CD8-positive, alpha-beta memory T cell (primary cell): ENCODE data around the gene CAPSL. TPM values are rescaled to one million over a fixed set of nuclear protein-coding genes. Genes with fewer than 3 reads are reported as not detected.
"Not testable (repeated sequence)": the region's sequence is repeated elsewhere in the genome, so short reads cannot be mapped to it uniquely, and the experiment has no call there.

Source experiments
- CTCF ChIA-PET: fragments of 350-600 bp; sonication (Branson Sonifier 250); formaldehyde crosslinking; loops from one replicate; lab custom pipeline; 2021; ENCODE audit warnings: antibody characterized with exemption; lab: Charles Lee
- POLR2A ChIA-PET: fragments of 350-600 bp; sonication (Branson Sonifier 250); formaldehyde crosslinking; loops from one replicate; lab custom pipeline; 2021; ENCODE audit warnings: antibody characterized with exemption; lab: Charles Lee
- DNase-seq, 5 donors: peaks; one replicate each; pipeline versions ENCODE4 v3.0.0 to v3.0.0-alpha.2; 2020 to 2022; ENCODE audit warnings: mixed read lengths in 1 of 5
- H3K27ac ChIP-seq: one replicate; pipeline ENCODE4 v1.7.0; 2013; ENCODE audit warnings: low read depth, mild to moderate bottlenecking, low read length, moderate library complexity
- H3K27me3 ChIP-seq: 2 replicates; pipeline ENCODE4 v1.7.0; 2013; ENCODE audit warnings: low read length, mild to moderate bottlenecking; ENCODE audit not compliant: insufficient read depth, poor library complexity, severe bottlenecking
- H3K36me3 ChIP-seq: 2 replicates; pipeline ENCODE4 v1.7.0; 2013; ENCODE audit warnings: mild to moderate bottlenecking, low read length, moderate library complexity; ENCODE audit not compliant: insufficient read depth
- H3K4me1 ChIP-seq: 2 replicates; pipeline ENCODE4 v1.7.0; 2013; ENCODE audit warnings: mild to moderate bottlenecking, low read length, moderate library complexity; ENCODE audit not compliant: insufficient read depth
- H3K4me3 ChIP-seq: 2 replicates; pipeline ENCODE4 v1.7.0; 2013; ENCODE audit warnings: mild to moderate bottlenecking, low read length
- H3K9me3 ChIP-seq: 2 replicates; pipeline ENCODE4 v1.7.0; 2013; ENCODE audit warnings: mild to moderate bottlenecking, low read length
- H3K27ac Mint-ChIP-seq, 8 donors: one replicate each; pipeline ENCODE4 v1.8.0; 2020 to 2021; ENCODE audit warnings: mixed read lengths in 8 of 8, mild to moderate bottlenecking in 6 of 8, inconsistent platforms in 3 of 8, moderate library complexity in 3 of 8
- H3K27me3 Mint-ChIP-seq, 2 donors: one replicate each; pipeline ENCODE4 v1.8.0; 2020 to 2021; ENCODE audit warnings: mixed read lengths in 2 of 2, mild to moderate bottlenecking in 1 of 2, moderate library complexity in 1 of 2
- H3K36me3 Mint-ChIP-seq, 3 donors: one replicate each; pipeline ENCODE4 v1.8.0; 2020 to 2021; ENCODE audit warnings: mixed read lengths in 3 of 3, inconsistent platforms in 1 of 3, mild to moderate bottlenecking in 1 of 3
- H3K4me1 Mint-ChIP-seq, 3 donors: one replicate each; pipeline ENCODE4 v1.8.0; 2020 to 2021; ENCODE audit warnings: mixed read lengths in 3 of 3, inconsistent platforms in 1 of 3, mild to moderate bottlenecking in 1 of 3
- H3K4me3 Mint-ChIP-seq, 7 donors: one replicate each; pipeline ENCODE4 v1.8.0; 2020 to 2021; ENCODE audit warnings: mixed read lengths in 7 of 7, mild to moderate bottlenecking in 6 of 7, moderate library complexity in 4 of 7, inconsistent platforms in 2 of 7
- H3K9me3 Mint-ChIP-seq, 5 donors: one replicate each; pipeline ENCODE4 v1.8.0; 2020 to 2022; ENCODE audit warnings: mixed read lengths in 5 of 5, mild to moderate bottlenecking in 3 of 5, moderate library complexity in 2 of 5, inconsistent platforms in 1 of 5
- polyA plus RNA-seq: library from polyadenylated mRNA; unstranded; fragments of 300-500 nt; fragmentation: Illumina TruSeq; gene quantifications from one replicate; pipeline ENCODE4 v1.2.3, GENCODE V29; 2021
- total RNA-seq, 2 experiments: library from RNA; stranded (reverse); gene quantifications; one replicate each; pipeline ENCODE4 v1.2.3, GENCODE V29; 2021

The CAPSL gene
- total and polyA plus RNA-seq, 3 experiments from 2014 or later, result 0.40 to 0.59 TPM; not detected in 1

DNA sequence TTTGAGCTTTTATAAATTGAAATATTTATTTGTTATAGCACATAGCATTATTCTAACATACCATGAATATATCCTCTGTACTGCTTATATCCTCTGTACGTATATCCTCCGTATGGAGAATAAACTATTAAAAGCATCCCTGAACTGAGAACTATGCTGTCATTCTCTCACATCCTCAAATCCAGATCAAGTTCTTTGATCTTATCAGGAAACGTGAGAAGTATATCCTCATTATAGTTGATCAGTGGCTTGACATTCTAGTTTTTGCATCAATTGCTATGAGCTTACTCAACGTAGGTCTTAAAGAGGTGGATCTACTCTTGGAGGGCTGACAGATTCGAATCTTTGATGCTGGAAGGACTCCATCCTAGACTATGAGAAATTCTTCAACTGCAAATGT is 44.3 kb downstream of the CAPSL start:
- H3K36me3 ChIP-seq, result no peaks in the 10 kb centered on the region

DNA sequence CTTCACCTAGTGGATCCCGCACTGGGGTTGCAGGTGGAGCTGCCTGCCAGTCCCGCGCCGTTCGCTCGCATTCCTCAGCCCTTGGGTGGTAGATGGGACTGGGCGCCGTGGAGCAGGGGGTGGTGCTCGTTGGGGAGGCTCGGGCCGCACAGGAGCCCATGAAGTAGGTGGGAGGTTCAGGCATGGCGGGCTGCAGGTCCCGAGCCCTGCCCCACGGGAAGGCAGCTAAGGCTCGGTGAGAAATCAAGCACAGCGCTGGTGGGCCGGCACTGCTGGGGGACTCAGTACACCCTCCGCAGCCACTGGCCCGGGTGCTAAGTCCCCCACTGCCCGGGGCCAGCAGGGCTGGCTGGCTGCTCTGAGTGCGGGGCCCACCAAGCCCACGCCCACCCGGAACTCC is 45.6 kb downstream of the CAPSL start:
- H3K4me1 Mint-ChIP-seq, H3K9me3 Mint-ChIP-seq, H3K4me1 ChIP-seq, H3K36me3 ChIP-seq, H3K27ac ChIP-seq, DNase-seq, H3K27ac Mint-ChIP-seq, H3K27me3 Mint-ChIP-seq, H3K27me3 ChIP-seq, H3K36me3 Mint-ChIP-seq, H3K4me3 Mint-ChIP-seq, H3K9me3 ChIP-seq, H3K4me3 ChIP-seq, CTCF ChIA-PET: not testable (repeated sequence)
- POLR2A ChIA-PET, result interaction anchor here (1.2 kb wide), 1 partner anchor 11 kb away, joined by 3 read pairs; no protein-coding TSS in a partner anchor

More for the DNA sequence above, 44.3 kb downstream of the CAPSL start:
- Histone ChIP-seq H3K4me1 (no peaks in the 10 kb centered on the region), H3K9me3 (no peaks in the 10 kb centered on the region), H3K27me3 (no peaks in the 10 kb centered on the region), H3K4me3 (no peak overlapping the region), H3K27ac (no peak overlapping the region)
- no peak for DNase-seq
- no peak overlapping the region for H3K4me3 Mint-ChIP-seq
- no peak overlapping the region for H3K27ac Mint-ChIP-seq
- H3K27me3 Mint-ChIP-seq, result no peaks in the 10 kb centered on the region
- ChIA-PET CTCF (interaction anchor here (0.7 to 1.3 kb wide), 2 partner anchors 9 to 30 kb away, joined by 3 read pairs; no protein-coding TSS in a partner anchor), POLR2A (interaction anchor here (1.2 kb wide), 2 partner anchors 12 to 27 kb away, joined by 3 to 4 read pairs; no protein-coding TSS in a partner anchor)
- peaks cover 5 to 11% (median 7%) of the 10 kb centered on the region in 3 donors for H3K4me1 Mint-ChIP-seq
- no peaks in the 10 kb centered on the region for H3K36me3 Mint-ChIP-seq
- no peaks in the 10 kb centered on the region for H3K9me3 Mint-ChIP-seq

DNA sequence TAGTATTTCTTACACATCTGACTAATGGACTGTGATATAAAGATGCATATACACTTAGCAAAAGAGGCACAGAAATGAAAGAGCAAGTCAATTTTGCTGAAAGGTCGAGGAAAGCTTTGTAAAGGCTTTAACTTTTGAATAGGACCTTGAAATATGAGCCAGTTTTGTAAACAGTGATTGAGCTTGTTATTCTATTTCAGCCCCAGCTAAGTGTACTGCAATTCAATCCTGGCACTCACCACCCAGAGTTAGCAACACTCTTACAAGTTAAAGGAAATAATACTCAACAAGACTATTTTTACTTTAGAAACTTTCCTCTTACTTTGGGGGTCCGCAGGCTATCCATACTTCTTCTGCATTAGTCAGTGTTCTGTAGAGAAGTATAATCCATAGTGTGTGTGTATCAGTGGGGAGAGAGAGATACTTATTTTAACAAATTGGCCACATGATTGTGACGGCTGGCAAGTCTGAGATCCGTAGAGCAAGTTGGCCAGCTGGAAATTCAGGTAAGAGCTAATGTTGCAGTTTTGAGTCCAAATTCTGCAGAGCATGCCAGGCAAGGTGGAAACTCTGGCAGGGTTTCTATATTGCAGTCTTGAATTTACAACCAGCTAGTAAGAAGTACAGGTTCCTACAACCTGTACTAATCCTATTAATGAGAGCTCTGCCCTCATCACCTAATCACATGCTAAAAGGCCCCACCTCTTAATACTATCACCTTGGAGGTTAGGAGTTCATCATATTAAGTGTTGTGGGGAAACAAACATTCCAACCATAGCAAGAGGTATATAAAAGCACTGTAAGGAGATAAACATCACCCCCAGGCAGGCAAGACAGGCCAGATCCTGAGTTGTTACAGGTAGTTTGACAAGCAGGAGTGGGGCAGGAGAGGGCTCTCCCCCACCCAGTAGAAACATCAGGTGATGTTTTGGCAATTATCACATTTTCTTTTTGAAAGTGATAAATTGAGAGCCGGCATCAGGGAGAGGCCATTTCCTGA is 48.1 kb downstream of the CAPSL start:
- ChIA-PET POLR2A (interaction anchor here (1.0 to 1.2 kb wide), 2 partner anchors 9 to 30 kb away, joined by 3 to 4 read pairs; no protein-coding TSS in a partner anchor), CTCF (interaction anchor here (2.2 kb wide), 1 partner anchor 112 kb away, joined by 6 read pairs; no protein-coding TSS in a partner anchor)
- H3K4me1 ChIP-seq, result no peaks in the 10 kb centered on the region

DNA sequence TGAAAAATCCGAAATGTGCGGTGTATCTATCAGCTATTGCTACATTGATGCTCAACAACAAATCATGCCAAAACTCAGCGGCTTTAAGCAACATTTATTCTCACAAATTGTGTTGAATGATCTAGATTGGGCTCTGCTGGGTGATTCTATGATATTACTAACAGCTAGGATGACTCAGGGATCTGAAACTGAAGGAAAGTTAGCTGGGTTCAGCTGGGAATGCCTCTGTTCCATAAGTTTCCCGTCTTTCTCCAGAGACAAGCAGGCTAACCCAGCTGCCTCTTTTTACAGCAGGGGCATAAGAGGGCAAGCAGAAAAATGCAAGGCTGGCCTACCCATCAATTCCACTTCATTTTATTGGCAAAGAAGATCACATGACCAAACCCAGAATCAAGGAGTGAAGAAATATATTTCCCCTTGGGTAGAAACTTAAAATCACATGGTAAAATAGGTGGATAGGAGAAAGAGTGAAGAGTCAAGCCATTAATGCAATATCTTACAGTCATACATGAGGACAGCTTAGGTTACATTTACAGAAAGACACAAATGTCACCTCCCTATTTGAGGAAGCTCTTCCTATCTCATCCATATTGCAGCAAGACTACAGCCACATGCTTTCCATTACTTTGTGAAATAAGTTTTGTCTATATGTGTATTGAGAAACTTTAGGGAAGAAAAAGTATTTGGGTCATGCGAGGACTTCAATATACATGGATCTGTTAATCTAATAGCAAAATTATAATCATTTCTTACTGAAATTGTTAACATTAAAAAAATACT is 50.9 kb downstream of the CAPSL start:
- POLR2A ChIA-PET, result no interaction called here
- no peaks in the 10 kb centered on the region for H3K36me3 Mint-ChIP-seq
- H3K4me3 ChIP-seq, result no peak overlapping the region
- peaks cover 19 to 24% (median 24%) of the 10 kb centered on the region in 3 donors for H3K4me1 Mint-ChIP-seq
- H3K9me3 ChIP-seq, result no peaks in the 10 kb centered on the region
- no peak overlapping the region for H3K27ac ChIP-seq
- H3K27me3 ChIP-seq, result no peaks in the 10 kb centered on the region
- no peaks in the 10 kb centered on the region for H3K27me3 Mint-ChIP-seq
- peaks cover 0 to 2% (median 0%) of the 10 kb centered on the region in 5 donors for H3K9me3 Mint-ChIP-seq
- H3K27ac Mint-ChIP-seq, result no peak overlapping the region
- H3K4me1 ChIP-seq, result peaks cover 18% of the 10 kb centered on the region
- no peak overlapping the region for H3K4me3 Mint-ChIP-seq
- DNase-seq, result no peak
- CTCF ChIA-PET, result interaction anchor here (0.7 to 1.4 kb wide), 2 partner anchors 37 to 39 kb away, joined by 3 to 4 read pairs; no protein-coding TSS in a partner anchor
- no peaks in the 10 kb centered on the region for H3K36me3 ChIP-seq

More for the DNA sequence above, 48.1 kb downstream of the CAPSL start:
- no peaks in the 10 kb centered on the region for H3K27me3 ChIP-seq
- H3K36me3 Mint-ChIP-seq, result no peaks in the 10 kb centered on the region
- H3K27me3 Mint-ChIP-seq, result no peaks in the 10 kb centered on the region
- H3K4me3 Mint-ChIP-seq, result no peak overlapping the region
- no peaks in the 10 kb centered on the region for H3K9me3 ChIP-seq
- H3K27ac ChIP-seq, result no peak overlapping the region
- H3K27ac Mint-ChIP-seq, result no peak overlapping the region
- no peaks in the 10 kb centered on the region for H3K36me3 ChIP-seq
- H3K4me3 ChIP-seq, result no peak overlapping the region
- no peak for DNase-seq
- H3K9me3 Mint-ChIP-seq, result no peaks in the 10 kb centered on the region
- H3K4me1 Mint-ChIP-seq, result no peaks in the 10 kb centered on the region

DNA sequence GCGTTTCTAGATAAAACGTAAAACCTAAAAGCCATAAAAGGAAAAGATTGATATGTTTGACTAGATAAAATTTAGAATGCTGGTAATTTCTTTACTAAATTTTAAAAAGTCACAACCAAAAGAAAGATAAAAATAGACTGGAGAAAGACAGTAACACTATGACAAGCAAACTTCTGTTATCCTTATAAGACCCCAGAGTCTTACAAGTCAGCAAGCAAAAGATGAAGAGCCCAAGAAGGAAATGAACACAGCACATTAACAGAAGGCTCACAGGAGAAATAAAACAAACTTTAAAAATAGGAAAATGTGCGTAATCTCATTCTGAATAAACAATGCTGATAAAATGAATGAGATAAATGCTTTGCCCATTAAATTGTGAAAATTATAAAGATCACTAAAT is 52.0 kb downstream of the CAPSL start:
- H3K27me3 Mint-ChIP-seq, result no peaks in the 10 kb centered on the region
- ChIA-PET CTCF (no interaction called here), POLR2A (no interaction called here)
- H3K27ac Mint-ChIP-seq, result peak overlapping the region in 1 of 8 donors; percentile 48
- no peak overlapping the region for H3K4me3 Mint-ChIP-seq
- H3K9me3 ChIP-seq, result no peaks in the 10 kb centered on the region
- H3K27ac ChIP-seq, result no peak overlapping the region
- peaks cover 29 to 35% (median 35%) of the 10 kb centered on the region in 3 donors for H3K4me1 Mint-ChIP-seq
- H3K4me3 ChIP-seq, result no peak overlapping the region
- no peaks in the 10 kb centered on the region for H3K36me3 ChIP-seq
- no peaks in the 10 kb centered on the region for H3K27me3 ChIP-seq
- H3K4me1 ChIP-seq, result peaks cover 18% of the 10 kb centered on the region
- no peak for DNase-seq
- peaks cover 0 to 2% (median 0%) of the 10 kb centered on the region in 3 donors for H3K36me3 Mint-ChIP-seq
- peaks cover 0 to 2% (median 0%) of the 10 kb centered on the region in 5 donors for H3K9me3 Mint-ChIP-seq

DNA sequence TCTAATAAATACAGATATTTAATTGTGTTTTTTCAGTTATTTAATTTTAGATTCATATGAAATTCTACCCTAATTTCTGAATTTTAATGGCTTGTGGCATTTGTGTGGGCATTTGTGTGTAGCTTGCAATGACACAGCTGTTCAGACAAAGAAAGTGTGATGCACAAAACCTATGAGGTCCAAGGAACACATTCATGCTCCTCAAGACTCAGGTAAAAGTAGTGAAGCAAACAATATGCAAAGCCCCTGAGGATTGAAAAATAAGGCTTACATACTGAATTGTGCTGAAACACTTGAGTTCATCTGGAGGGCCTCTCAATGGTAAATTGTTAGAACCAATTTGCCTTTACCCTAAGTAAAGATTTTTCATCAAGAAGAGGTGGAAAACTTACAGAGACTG is 53.6 kb downstream of the CAPSL start:
- no peak overlapping the region for H3K4me3 Mint-ChIP-seq
- POLR2A ChIA-PET, result interaction anchor here (0.8 to 1.3 kb wide), 4 partner anchors 11 to 67 kb away, joined by 3 to 4 read pairs (median 4); no protein-coding TSS in a partner anchor

DNA sequence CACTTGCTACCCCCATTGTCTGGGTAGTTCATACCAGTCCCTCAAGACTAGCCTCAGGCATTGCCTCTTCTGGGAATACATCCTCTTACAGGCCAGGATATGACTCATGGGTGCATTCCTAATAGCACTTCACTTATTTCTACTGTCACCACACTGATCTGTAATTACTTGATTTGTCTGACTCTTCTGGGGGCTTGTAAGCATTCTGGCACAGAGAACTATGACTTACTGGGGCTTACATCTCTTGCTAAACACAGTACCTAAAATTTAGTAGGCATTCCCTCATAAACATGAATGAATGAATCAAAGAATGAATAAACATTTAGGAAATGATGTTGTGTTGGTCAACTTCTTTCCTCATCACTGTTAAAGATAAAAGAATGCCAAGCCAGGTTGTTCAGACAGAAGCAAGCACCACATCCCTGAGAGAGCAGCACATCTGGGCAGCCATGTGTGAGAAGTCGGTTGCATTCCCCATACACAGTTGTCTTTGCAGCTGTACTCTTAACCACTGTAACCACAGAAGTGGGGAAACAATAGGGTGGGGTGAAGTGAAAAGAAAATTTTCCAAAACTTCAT is 54.1 kb downstream of the CAPSL start:
- peak overlapping the region in 5 of 7 donors; percentile 19 to 65 (median 54) for H3K4me3 Mint-ChIP-seq
- peaks cover 0 to 2% (median 0%) of the 10 kb centered on the region in 5 donors for H3K9me3 Mint-ChIP-seq
- no peak for DNase-seq
- H3K27me3 Mint-ChIP-seq, result no peaks in the 10 kb centered on the region
- H3K27ac Mint-ChIP-seq, result peak overlapping the region; percentile 17 to 94 (median 76)
- peaks cover 39 to 54% (median 52%) of the 10 kb centered on the region in 3 donors for H3K4me1 Mint-ChIP-seq
- Histone ChIP-seq H3K27ac (no peak overlapping the region), H3K9me3 (no peaks in the 10 kb centered on the region), H3K4me1 (peaks cover 18% of the 10 kb centered on the region), H3K27me3 (no peaks in the 10 kb centered on the region), H3K4me3 (no peak overlapping the region), H3K36me3 (no peaks in the 10 kb centered on the region)
- CTCF ChIA-PET, result no interaction called here
- POLR2A ChIA-PET, result interaction anchor here (0.8 to 1.3 kb wide), 3 partner anchors 10 to 66 kb away, joined by 3 to 4 read pairs (median 3); no protein-coding TSS in a partner anchor
- H3K36me3 Mint-ChIP-seq, result peaks cover 0 to 13% (median under 1%) of the 10 kb centered on the region in 3 donors

More for the DNA sequence above, 53.6 kb downstream of the CAPSL start:
- Mint-ChIP-seq H3K27ac (peak overlapping the region in 2 of 8 donors; percentile 31 to 71), H3K9me3 (peaks cover 0 to 2% (median 0%) of the 10 kb centered on the region in 5 donors), H3K4me1 (peaks cover 36 to 49% (median 47%) of the 10 kb centered on the region in 3 donors), H3K27me3 (no peaks in the 10 kb centered on the region), H3K36me3 (peaks cover 0 to 8% (median 0%) of the 10 kb centered on the region in 3 donors)
- H3K36me3 ChIP-seq, result no peaks in the 10 kb centered on the region
- no peak for DNase-seq
- peaks cover 18% of the 10 kb centered on the region for H3K4me1 ChIP-seq
- no peak overlapping the region for H3K4me3 ChIP-seq
- CTCF ChIA-PET, result interaction anchor here (0.7 kb wide), 1 partner anchor 9 kb away, joined by 3 read pairs; no protein-coding TSS in a partner anchor
- no peak overlapping the region for H3K27ac ChIP-seq
- H3K9me3 ChIP-seq, result no peaks in the 10 kb centered on the region
- no peaks in the 10 kb centered on the region for H3K27me3 ChIP-seq
